CD4-positive, alpha-beta T cell treated with Interleukin-6 at 100 ng/mL for 8 hours (primary cell): Measurements from ENCODE around the gene BPIFB6.

Experiments used
- DNase-seq: peaks from one replicate; pipeline ENCODE4 v3.0.0-alpha.2; 2020; ENCODE audit warnings: mixed read lengths, low spot score

The BPIFB6 gene, protein sequence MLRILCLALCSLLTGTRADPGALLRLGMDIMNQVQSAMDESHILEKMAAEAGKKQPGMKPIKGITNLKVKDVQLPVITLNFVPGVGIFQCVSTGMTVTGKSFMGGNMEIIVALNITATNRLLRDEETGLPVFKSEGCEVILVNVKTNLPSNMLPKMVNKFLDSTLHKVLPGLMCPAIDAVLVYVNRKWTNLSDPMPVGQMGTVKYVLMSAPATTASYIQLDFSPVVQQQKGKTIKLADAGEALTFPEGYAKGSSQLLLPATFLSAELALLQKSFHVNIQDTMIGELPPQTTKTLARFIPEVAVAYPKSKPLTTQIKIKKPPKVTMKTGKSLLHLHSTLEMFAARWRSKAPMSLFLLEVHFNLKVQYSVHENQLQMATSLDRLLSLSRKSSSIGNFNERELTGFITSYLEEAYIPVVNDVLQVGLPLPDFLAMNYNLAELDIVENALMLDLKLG

GRCh38 chr20:33031531-33031930, at the start of gene BPIFB6:
Gene BPIFB6, plus strand, starts transcription at chr20:33031648. Its CDS starts 0 bp downstream, at chr20:33031648.
- no peak for DNase-seq

- DNase-seq: no peak
Observed at GRCh38 chr20:32982617-32983458, 48.6 kb upstream of the BPIFB6 start.

DNA sequence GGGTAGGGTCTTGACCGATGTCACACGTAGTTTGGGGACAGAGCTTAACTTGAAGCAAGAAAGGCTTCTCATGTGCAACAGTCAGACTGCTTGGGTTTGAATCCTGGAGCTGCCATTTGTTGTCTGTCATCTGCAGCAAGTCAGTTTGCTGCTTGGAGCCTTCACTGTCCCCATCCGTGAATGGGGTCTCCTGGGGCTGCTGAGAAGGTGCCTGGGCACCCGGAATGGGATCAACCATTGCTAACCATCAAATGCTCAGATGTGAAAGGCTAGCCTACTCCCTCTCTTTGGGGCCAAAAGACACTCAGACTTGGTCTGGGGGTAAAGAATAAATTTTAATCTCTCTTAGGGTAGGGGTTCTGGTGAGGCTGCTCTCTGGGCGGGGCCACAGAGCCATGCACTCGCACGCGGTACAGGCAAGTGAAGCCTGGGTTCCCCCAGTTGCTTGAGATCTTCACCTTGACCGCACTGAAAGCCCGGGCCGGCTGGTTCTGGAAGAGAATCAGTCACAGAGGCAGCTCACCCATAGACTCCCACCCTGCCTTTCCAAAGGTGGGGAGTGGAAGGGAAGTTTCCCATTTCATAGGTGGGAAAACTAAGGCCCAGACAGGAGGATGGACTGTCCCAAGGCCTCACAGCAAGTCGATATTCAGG, 47.9 kb upstream of the BPIFB6 start:
- DNase-seq: no peak

DNA sequence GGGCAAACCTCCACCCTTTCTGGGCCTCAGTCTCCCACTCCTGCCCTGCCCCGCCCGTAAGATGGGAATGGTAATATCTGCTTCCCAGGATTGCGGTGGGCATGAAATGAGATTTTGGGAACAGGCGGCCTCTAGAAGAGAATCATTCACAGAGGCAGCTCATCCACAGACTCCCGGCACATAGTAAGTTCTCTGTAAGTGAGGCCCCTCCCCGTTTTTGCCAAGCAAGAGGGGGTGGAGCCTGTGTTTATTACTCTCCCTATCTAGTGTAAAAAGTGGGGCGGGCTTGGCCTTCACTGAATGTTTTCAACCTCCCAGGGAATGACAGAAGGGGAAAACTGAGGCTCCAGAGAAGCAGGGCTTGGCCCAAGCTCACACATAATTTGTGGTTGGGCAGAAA, 47.3 kb upstream of the BPIFB6 start:
- no peak for DNase-seq

DNA sequence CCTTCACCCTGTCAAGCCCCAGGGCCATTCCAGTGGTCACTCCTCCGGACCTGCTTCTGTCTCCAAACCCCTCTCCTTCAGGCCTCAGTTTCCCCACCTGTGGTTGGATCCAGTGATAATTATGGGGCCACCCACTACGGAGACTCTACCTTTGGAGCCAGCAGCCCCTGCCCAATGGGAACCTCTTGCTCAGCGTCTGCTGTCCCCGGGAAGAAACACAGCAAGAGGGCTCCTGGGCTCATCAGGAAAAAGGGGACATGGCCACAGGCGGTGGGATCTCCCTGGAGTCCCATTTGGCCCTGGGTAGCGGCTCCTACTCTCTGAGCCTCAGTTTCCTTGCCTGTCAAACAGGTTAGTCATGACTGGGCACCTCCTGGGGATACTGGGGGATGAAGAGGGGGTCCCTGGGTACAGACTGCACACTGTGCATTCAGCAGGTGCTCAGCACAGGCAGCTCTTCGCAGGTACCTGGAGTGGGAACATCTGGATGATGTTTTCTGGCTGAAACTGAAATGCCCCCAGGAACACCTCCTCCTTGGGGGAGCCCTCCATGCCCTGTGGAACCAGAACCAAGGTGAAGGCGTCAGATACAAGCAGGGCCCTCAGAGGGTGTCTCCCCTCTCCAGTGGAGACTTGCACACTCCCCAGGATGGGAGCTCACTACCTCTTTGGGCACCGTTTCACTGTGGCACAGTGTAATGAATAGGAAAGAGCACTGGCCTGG, 46.7 kb upstream of the BPIFB6 start:
- DNase-seq: no peak

DNA sequence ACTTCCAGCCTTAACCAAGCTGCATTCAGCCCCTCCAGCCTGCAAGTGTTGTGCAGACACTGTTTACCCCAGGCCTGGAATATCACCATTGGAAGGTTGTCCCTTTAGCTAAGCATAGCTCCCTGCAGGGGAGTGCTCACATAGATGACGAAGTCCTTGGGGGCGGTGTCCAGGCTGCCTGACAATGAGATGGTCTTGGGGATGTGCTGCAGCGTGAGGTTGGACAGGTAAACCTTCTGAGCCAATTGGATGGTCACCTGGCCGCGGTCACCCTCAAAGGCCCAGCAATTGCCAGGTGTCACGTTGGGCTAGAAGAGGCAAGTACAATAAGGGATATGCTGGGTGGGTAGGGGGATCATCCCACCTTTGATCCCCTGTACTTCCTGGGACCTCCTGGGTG, 45.9 kb upstream of the BPIFB6 start:
- no peak for DNase-seq

DNA sequence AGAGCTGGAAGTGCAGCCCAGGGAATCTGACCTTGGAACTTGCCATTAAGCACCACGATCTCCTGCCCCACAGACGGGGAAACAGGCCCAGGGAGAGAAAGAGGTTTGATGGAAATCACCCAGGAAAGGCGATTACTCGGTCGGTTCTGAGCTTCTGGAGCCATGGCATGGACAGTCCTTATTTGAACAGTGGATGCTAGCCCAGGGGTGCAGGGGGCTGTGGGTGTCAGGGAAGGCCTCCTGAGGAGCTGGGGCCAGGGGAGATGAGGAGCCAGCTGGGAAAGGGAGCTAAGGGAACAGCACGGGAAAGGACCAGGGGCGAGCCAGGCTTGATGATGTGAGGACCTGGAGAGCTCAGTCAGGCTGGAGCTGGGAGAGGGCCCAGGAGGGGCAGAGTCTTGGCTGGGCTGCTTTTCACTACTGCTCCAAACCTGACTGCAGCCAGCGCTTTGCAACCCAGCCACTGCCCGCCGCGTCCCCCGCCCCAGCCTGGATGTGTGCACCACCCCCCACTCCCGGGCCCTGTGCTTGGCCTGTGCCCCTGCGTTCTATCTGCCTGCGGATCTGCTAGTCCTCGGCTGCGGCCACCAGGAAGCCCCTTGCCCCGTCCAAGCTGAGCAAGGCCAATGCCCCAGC, 45.0 kb upstream of the BPIFB6 start:
- no peak for DNase-seq

GRCh38 chr20:32987044-32987825, 44.2 kb upstream of the BPIFB6 start:
- DNase-seq: no peak

GRCh38 chr20:32988008-32988407, 43.4 kb upstream of the BPIFB6 start:
- no peak for DNase-seq

DNA sequence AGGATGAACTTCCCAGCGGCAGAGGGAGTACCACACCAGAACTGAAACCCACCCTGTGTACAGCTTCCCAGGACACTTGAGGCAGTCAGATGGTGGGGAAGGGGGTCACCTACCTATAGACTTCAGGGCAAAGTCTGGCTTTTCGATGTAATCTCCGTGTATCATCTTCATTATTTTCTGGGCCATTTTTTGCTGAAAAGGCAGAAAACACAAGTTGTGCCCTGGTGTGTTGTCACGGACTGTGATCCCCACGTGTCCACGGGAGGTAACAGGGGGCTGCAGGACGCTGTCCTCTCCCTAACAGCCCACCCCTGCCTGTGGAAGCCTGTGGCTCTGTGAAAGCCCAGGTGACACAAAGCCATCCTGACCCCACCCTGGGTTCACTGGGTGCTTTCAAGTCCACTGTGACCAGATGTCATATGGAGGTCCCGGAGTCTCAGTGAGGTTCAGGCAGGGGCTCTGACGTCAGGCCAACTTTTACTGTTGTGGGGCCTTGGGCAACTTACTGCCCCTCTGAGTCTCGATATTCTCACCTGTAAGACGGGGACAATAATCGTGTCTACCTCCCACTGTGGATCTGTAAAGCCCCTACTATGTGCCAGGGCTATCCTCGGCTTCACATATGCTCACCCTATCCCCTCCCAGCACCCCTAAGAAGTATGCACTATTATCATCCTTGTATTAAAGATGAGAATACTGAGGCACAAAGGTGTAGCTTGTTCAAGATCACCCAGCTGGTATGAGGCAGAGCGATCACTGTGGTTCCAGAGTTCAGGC, 41.8 kb upstream of the BPIFB6 start:
- DNase-seq: no peak

DNA sequence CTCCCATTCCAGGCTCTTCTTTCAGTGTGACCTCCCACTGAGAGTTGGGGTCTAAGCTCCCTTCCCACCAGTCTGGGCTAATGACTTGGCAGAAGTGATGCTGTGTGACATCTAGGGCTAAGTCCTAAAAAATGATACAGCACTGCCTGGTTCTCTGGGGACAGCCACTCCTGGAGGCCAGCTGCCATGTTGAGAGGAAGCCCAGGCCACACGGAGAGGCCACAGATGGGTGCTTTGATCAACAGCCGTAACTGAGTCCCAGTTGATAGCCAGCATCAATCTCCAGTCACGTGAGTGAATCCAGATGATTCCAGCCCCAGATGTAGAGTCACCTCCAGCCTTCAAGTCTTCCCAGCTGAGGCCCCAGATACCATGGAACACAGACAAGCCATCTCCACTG, 41.0 kb upstream of the BPIFB6 start:
- no peak for DNase-seq

DNA sequence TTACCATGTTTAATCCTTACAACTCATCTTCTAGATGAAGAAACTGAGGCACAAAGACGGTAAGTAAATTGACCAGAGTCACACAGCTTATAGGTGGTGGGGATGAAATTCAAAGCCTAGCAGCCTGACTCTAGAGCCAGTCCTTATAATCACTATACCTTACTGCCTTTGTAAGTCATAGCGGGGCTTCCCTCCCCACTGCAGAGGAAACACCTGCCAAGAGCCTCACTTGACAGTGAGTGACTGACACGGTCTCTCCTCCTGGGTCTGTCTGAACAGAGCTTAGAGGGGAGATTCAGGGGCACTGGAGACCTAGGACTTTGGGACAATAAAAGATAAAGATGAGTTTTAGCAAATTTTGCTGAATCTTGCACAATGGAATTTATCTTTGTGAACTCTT, 40.1 kb upstream of the BPIFB6 start:
- no peak for DNase-seq

DNA sequence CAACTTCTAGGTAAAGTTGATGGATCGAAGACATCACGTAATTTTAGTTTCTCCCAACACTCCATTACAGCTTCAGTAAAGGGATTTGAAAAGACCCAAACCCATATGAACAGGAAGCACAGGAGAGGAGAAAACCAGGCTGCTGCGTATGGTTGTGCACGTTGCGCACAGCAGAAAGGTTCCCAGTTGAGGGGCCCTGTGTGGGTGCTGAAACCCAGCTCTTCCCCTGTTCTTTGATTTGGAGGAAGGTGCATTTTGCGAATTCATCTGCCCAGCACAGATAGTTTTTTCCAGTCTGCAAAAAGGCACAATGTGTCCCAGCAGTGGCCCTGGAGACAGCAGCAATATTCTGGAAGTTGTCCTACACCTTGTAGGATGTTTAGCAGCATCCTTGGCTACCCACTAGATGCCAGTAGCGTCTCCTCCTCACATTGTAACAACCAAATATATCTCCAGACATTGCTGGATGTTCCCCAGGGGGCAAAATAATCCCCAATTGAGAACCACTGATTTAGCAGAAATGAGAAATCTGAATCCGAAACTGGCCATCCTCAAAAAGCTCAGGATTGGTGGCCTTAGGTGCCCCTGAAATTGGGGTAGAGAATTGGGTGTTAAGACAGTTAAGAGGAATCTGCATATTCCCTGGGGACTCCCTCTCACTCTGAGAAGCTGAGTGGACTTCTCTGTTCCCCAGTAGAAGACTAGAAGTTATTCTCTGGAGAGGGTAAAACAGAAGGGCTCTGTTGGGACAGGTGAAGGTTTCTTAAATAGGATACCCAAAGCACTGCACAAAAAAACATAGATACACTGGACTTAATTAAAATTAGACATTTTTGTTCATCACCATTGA, 39.4 kb upstream of the BPIFB6 start:
- DNase-seq: no peak

DNA sequence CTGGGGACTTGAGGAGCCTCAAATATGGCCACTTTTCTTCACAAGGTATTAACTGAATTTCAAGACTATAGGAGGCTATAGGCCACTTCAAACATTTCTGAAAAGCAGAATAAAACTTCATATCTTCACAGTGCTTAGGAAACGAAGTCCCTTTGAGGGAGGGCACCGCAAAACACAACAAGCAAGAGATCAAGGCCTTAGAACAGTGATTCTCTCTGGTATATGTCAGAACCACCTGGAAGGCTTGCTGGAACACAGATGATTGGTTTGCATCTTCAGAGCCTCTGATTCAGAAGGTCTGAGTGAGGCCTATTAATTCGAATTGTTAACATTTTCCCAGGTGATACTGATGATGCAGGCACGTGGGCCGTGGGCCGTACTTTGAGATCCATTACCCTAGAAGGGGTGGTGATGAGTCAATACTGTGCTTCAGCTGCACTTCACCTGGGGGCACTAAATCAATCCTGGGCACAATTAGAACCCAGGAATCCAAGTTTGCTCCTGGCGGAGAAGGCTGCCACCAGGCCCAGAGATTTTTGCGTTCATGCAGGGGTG, 37.9 kb upstream of the BPIFB6 start:
- DNase-seq: no peak

DNA sequence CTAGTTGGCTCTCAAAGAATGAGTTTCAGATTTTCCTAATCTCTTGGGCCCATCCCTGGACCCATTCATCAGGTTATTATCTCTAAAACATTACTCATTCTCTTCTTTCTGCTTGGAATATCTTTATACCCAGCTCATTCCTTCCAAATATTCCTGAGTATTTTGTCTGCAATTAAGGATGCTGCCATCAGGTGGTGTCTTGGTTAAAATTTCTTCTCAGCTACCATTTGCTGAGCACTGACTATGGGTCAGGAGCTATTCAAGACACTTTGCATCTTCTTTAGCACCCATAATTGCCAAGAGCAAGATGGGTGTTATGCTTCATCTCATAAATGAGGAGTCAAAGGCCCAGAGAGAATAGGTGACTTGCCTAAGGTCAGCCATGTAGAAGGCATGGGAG, 35.6 kb upstream of the BPIFB6 start:
- DNase-seq: no peak

GRCh38 chr20:32997431-32997830, 34.0 kb upstream of the BPIFB6 start:
- no peak for DNase-seq

DNA sequence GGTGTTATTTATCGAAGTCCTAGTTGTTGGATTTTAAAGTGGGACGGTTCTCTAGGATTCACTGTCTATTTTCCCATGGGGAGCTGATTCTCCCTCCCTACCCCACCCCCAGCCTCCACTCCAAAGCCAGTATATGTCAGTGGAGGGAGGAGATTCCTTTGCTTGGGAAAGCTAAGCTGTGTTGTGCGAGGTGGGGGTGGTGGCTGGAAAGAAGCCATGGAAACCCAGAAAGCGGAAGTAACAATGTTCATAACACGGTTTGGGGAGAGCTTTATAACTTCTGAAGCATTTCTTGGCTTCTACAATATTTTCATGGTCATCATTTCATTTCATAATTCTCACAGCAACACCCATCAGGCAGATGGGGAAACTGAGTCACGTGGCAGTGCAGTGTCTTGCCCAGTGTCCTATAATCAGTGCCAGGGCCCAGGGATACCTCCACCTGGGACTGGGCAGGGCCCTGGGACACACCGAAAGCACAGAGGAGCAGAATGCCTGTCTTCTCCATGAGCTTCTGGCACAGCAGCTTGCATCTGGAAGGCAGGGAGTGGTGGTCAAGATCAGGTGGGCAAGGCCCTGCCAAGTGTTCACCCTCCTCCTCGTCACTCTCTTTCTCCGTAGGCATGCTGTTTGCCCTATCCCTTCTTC, 31.7 kb upstream of the BPIFB6 start:
- no peak for DNase-seq

DNA sequence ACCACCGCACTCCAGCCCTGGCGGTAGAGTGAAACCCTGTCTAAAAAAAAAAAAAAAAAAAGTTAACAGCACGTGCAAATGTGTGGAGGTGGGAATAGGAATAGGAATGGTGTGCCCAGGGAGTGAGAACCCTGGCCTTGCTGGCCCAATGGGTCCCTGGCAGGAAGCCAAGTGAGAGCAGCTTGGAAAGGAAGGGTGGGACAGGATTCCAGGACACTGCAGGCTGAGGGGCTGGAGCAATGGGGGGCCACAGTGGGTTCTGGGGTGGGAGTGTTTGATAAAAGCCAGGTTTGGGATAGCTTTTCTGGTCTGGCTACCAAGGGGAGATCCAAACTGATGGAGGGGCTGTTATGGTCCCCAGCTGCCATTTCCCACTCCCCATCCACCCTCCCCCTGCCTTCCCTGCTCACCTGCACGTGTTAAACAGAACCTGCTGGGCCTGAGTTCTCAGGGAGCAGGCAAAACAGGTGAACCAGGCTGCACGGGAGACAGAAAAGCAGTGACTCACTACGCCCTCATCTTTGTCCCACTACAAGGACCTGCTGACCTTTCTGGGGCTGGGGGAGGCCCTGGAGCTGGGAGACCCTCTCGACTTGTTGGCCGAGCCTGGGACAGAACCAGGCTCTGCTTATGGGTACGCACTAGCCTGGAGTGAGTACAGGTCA, 30.5 kb upstream of the BPIFB6 start:
- DNase-seq: no peak
